Activated naive CD4-positive, alpha-beta T cell treated with Interleukin-2 at 50 U/mL for 16 hours (primary cell): ENCODE data around the gene LRRC55.

Experiments used
- DNase-seq: peaks from one replicate; pipeline ENCODE4 v3.0.0-alpha.2; 2020

Gene LRRC55, protein sequence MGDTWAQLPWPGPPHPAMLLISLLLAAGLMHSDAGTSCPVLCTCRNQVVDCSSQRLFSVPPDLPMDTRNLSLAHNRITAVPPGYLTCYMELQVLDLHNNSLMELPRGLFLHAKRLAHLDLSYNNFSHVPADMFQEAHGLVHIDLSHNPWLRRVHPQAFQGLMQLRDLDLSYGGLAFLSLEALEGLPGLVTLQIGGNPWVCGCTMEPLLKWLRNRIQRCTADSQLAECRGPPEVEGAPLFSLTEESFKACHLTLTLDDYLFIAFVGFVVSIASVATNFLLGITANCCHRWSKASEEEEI

DNA sequence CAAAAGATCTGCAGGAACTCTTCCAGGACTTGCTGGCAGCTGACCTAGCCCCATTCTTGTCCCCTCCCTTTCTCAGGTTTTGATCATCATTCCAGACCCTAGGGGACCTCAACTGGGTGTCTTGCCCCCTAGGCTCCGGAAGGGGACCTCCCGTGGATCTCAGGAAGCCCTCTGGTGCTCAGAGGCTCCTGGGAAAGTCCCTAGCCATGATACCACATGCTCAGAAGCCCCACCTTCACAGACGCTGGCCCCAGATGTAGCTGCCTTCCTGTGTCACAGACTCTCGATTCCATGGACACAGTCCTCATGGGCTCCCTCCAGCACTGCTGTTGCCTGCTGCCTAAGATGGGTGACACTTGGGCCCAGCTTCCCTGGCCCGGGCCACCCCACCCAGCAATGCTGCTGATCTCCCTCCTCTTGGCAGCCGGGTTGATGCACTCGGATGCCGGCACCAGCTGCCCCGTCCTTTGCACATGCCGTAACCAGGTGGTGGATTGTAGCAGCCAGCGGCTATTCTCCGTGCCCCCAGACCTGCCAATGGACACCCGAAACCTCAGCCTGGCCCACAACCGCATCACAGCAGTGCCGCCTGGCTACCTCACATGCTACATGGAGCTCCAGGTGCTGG, at the start of gene LRRC55:
Gene LRRC55 (plus strand): TSS at position 276 of the 628 bp plus-strand sequence. CDS start 70 bp downstream, at position 346.
- no peak for DNase-seq

DNA sequence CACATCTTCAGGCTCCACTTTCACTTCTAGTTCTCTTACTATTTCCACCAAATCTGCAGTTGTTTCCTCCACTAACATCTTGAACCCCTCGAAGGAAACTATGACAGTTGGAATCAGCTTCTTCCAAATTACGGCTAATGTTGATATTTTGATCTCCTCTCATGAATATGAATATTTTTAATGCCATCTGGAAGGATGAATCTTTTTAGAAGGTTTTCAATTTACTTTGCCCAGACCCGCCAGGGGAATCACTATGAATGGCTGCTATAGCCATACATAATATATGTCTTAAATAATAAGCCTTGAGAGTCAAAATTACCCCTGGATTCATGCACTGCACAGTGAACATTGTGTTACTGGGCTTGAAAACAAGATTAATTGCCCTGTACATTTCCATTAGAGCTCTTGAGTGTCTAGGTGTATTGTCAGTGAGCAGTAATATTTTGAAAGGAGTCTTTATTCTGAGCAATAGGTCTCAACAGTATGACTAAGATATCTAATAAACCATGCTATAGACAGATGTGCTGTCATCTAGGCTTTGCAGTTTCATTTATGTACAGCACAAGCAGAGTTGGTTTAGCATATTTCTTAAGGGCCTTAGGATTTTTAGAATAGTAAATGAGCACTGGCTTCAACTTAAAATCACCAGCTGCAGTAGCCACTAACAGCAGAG, 48.3 kb upstream of the LRRC55 start:
- no peak for DNase-seq

DNA sequence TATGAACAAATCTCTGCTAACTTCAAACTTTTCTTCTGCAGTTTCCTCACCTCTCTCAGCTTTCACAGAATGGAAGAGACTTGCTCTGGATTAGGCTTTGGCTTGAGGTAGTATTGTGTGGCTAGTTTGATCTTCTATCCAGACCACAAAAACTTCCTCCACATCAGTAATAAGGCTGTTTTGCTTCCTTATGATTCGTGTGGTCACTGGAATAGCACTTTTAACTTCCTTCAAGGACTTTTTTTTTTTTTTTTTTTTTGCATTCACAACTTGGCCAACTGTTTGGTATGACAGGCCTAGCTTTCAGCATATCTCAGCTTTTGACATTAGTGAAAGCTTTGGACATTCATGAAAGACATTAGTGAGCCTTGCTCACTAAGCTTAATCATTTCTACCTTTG, 47.5 kb upstream of the LRRC55 start:
- DNase-seq: no peak

DNA sequence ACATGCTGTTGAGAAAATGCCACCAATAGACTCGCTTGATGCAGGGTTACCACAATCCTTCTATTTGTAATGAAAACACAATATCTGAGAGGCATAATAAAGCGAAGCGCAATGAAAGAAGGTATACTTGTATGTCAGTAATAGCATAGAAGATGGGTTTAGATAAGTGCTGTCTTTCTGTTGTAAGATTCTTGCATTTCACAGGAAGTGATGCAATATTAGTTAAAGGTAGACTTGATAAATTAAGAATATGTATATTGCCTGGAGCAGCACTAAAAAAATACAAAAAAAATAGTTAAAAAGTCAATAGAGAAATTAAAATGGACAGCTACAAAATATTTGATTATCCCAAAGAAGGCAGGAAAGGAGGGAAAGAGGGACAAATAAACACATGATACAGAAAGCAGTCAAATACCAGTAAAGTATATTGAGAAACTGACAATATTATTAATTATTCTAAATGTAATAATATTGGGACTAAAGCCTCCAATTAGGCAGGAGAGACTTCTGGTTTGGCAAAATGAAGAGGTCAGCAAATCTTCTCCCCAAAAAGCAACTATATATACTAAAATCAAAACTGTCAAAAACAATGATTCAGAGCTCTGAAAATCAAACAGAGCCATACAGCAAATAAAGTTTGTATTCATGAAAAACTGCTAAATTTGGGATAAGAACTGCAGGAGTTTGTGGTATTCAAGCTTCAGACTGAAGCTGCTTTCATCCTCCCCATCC, 46.6 kb upstream of the LRRC55 start:
- no peak for DNase-seq

DNA sequence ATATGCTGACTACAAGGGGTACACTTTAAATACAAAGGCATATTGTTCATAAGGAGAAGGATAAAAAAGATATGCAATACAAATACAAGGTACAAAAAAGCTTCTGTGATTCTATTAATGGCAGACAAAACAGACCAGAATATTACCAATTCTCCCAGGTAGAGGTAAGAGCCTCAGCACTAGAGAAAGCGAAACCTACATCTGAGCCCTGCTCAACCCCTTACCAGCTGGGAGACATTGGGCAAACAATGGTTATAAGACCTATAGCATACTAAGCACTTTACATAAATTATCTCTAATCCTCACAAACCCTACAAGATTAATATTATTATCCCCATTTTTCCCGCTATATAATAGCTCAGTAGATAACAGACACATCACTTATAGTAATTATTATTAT, 41.2 kb upstream of the LRRC55 start:
- DNase-seq: no peak

DNA sequence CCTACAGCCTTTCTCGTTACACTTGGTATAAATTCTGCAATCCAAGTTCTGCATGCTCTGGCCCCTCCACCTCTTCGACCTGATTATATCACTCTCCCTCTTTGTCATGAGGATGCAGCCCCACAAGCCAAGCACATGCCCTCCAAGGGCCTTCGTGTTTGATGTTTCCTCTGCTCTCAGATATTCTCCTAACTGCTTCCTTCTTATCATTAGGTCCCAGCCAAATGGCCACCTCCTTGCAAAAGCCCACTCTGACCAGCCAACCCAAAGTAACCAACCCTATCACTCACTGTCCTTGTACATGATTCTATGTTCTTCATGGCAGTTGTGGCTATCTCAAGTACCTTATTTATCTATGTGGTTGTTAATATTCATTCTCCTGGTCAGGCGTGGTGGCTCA, 38.3 kb upstream of the LRRC55 start:
- DNase-seq: no peak

DNA sequence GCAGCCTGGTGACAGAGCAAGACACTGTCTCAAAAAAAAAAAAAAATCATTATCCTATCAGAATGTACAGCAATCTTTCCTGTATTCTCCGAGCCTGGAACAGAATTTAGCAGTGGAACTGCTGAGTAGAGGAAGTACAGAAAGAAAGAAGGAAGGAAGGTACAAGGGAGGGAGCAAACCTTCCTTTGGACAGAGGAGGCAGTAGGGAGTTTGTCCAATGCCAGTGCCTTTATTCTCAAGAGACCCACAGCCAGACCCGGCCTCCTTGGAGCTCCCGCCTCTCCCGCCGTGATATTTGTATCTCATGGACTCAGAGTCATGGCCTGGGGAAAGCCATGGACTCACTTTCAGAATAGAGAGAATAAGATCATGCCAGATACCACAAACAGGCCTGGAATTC, 37.7 kb upstream of the LRRC55 start:
- no peak for DNase-seq

DNA sequence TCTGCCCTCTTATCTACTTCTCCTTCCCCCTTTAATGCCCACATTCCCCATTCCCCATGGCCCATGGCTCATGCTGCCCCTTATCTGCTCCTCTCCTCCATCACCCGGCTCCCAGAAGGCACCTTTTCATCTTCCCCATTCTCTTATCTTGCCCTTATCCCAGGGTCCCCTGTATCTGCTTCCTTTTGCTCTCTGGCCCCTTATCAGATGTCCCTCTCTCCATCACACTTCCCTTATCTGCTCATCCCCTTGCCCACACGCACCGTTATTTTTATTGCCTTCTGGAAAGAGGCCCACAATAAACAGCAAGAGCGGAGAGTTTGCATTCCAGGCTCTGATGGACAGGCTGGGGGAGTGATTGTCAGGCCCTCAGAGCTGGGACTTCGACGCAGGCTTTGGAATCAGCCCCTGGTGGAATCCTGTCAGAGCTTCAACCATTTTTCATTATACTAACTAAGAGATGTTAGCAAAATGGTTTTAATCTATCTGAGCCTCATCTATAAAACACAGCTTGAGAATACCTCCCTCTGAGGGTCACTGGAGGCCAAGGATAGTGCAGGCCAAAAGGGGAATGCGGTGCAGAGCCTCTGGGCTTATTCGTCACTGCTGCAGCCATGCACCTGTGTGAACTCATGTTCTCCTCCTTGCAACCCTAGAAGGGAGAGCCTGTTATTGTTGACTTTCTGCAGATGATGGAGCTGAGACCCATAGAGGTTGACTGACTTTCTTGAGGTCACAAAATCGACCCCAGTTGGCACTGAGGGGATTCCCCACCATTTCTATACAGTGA, 37.0 kb upstream of the LRRC55 start:
- no peak for DNase-seq

DNA sequence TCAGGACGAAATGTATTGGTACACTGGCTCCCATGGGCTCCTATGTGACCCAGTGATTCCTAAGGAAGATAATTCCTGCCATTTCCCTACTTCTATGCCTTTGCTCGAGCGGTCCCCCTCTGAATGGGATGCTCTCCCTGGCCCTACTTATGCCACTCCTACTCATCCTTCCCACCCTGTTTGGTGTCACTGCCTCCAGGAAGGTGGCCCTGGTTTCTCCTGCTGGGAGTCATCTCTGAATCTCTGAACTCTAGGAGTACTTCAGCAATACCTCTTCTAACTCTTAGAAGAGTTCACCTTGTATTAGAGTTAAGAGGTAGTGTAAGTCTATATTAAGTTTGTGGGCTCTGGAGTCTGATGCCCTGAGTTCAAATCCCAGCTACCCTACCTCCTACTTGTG, 35.5 kb upstream of the LRRC55 start:
- DNase-seq: no peak

DNA sequence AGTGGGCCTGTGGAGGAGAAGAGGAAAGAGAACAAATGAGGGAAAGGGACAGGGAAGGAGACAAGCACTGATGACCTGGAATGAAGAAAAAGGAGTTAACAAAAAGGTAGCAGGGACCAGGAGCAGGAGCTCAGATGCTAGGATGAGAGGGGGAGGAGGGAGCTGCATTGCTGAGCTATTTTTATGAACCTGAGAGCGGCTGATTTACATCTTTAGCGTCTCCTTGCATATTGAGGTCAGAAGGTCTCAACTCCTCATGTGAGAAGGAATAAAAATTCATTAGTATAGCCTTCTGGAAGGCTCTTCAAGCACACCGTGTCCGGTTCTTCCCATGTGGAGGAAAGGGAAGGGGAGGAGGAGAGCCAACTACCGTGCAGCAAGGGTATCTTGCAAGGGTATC, 33.1 kb upstream of the LRRC55 start:
- no peak for DNase-seq

DNA sequence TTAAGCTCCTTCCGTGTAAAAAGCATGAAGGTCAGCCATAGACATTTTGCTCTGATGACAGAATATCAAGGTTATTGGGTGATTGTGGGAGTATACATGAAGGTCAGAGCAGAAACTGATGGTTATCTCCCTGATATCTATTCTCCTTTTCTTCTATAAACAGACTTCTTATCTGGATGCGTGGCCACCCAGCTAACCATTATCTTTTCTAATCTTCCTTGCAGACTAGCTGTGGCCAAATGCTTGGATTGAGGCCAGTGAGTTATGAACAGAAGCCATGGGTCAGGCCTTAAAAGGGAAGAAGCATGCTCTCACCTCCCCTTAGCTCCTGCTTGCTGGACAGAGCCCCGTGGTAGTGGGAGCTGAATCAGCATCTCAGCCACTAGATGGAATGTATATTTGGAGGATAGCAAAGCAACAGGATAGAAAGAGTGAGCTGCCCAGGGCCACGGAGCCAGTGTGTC, 31.3 kb upstream of the LRRC55 start:
- no peak for DNase-seq

DNA sequence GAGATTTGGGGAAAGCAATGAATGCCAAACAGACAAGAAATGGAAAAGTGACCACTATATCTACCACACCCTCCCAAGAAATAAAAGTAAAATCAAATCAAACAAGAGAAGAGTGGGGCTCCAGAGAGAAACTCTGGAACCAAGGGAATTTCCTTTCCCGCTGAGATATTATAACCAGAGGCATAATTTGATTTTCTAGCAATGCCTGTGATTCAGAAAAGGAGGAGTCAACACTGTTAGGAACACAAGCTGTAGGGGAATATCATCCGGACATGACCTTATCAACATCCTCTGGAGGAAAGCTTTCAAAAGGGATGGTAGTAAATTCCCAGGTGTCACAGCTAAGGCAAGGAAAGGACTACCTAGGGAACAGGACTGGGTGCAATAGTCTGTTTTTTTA, 29.6 kb upstream of the LRRC55 start:
- no peak for DNase-seq

DNA sequence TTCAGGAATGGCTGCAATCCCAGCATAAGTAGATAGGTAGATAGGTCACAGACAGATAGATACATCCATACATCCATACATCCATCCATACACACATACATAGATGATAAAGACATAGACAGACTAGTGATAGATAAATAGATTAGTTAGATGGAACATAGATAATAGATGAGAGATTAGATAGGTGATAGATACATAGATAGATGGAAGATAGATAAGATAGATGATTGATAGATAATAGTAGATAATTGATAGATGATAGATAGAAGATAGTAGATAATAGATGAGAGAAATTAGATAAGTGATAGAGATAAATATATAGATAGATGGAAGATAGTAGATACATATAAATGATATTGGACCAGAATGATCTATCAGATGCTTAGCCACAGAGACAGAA, 28.3 kb upstream of the LRRC55 start:
- no peak for DNase-seq

DNA sequence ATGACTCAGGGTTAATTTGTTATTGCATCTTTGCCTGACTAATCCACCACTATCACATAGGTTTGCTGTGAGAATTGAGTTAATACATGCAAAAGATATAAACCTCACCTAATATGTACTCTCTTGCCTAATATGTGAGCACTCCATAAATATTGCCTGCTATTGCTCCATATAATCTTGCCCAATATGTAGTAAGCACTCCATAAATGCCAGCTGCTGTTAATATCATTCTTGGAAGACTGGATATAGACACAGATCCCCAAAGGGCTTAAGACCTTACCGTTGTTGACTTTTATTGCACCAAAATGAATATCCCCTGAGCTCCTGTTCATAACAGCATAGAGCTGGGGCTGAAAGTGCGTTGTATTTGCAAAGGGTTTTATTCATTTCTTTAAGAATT, 27.0 kb upstream of the LRRC55 start:
- no peak for DNase-seq

DNA sequence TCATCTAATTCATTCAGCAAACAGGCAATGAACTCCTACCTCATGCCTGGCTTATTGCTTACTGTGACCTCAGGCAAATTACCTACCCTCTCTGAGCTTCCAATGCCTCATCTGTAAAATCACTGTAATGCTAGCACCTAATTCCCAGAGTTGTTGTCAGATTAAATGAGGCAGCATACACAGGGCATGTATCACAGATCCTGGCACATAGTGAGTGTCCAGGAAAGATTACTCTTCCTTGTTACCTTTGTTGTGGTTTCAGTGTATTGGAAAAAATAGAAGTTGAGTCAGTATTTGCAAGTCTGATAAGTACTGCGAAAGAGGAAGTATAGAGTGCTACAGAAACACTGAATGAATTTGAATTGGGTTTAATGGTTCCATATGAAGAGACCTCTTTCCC, 26.4 kb upstream of the LRRC55 start:
- DNase-seq: no peak

DNA sequence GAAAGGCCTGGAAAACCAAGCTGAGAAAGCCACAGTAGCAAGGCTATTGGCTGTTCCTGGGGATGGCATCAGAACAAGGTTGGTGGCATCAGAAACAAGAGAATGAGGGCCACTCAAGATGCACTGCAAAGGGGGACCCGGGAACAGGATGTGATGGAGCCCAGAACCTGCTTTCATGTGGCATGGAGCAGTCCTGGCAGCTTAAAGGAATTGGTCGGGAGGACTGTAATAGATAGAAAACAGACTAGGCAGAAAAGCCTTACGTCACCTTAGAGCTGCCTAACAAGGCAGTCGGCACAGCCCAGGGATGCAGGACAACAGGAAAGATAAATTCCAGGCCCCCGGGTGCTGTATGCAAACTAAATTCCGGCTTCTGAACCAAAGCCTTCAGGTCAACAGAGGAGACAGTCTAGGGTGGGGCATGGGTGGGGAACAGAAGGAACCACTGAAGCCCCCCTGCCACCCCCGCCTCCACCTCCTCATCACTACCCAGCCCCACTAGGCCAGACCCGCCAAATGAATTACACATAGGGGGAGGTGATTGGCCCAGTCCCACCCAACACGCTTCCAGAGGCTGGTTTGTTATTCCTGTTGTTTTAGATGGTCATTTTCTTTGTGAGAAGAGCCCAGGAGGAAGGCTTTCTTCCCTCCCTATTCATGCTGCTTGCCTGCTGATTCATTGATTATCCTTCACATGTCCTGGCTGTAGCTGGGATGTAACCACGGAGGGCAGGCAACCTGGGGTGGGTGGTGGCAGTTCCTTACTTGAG, 25.7 kb upstream of the LRRC55 start:
- no peak for DNase-seq

DNA sequence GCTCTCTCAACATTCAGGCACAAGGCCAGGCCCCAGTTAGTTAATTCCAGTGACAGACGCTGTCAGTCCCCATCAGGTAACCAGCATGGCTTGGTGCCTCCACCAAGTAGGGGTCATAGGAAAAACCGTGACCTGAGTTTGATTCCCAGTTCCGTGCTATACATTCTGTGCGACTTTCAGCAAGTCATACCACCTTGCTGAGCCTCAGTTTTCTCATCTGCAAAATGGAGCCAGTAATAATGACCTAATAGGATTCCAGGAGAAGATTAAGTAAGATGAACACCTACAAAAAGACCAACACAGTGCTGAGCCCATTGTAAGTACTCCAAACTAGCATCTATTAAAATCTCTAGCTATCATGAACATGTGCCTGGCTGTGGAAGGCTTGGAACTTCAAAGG, 24.8 kb upstream of the LRRC55 start:
- no peak for DNase-seq

DNA sequence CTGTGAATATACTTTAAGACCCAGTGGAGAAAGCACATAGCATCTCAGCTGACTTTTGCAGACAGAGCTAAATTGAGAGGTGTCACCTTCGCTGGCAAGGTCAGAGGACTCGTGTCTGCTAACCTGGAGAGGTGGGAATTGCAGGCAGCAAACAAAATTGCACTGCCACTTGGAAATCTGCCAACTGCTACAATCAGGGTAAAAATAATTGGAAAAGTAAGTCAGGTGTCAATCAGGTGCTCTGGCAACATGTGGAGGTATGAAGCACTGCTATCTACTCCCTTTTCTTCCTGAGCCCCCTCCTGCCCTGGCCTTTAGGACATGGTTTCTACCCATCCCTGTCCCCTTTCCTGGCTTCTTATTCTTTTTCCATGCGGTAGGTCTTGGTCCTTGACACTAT, 24.1 kb upstream of the LRRC55 start:
- DNase-seq: no peak

DNA sequence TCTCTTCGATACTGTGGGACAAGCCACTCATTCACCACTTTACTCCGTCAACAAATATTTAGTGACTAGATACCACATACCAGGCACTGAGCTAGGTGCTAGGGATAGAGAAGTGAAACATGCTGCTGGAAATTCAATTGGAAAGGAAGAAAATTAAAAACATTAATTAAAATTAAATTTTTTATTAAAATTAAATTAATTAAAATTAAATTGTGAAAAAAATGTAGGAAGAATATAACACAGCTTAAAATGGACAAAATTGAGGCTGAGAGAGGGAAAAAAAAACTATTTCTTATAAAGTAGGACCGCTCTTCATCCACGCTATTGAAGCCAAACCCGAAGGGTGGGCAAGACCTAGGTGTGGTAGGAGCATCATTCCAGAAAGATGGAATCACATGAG, 23.6 kb upstream of the LRRC55 start:
- DNase-seq: no peak

DNA sequence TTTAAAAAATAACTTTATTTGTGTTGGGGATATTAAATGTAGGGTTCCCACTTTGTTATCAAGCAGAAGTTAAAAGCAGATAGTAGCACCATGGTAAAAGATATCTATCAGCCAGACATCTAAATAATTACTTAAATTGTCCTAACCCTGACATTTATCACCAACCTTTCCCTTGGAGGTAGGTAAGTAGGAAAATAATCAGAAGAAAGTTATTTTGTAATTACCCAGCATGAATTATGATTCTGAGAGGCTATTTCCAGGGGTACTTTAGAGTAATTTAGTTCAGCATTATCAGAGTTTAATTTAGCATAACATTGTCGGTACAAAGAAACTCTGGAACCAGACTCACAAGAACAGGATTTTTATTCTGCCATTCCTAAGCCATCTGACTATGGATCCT, 23.2 kb upstream of the LRRC55 start:
- DNase-seq: no peak

DNA sequence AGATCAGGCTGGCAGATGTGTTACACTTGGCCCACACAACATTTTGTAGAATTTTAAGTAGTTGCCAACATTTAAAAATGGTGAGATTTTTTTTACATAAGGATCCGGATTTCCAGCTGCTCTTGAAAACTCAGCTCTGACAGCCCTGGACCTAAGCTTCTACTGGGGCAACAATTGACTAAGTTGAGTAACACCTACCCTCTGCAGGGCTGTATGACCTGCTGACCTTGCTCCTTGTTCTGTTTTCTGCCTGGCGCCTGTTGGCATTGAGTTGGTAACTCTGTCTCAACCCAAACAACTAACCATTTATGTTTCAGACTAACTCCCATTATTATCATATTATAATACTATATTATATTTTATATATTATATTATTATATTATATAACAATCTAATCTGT, 21.1 kb upstream of the LRRC55 start:
- DNase-seq: no peak

DNA sequence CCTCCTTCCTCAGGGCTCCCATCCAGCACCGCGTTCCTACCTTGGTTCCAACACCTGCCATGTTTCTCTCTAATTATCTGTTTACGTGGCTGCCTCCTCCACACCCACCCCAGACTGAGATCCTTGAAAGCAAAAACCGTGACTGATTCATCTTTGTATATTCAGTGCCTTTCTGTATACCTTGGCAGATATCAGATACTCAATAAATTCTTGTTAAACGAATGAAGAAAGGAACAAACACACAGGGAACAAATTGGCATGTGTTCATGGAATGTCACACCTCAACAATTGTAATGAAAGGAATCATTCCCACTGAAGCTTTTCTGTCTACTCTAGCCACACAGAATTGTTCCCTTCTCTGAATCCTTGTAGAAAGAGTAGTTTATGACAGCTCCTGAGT, 20.4 kb upstream of the LRRC55 start:
- no peak for DNase-seq
